ENCODE results near the gene SMTNL1. TPM values are rescaled to one million over a fixed set of nuclear protein-coding genes. Genes with fewer than 3 reads are reported as not detected.

Gene SMTNL1
- polyA plus RNA-seq, 4 donors = 0.21 to 0.63 (median 0.38) TPM

DNA sequence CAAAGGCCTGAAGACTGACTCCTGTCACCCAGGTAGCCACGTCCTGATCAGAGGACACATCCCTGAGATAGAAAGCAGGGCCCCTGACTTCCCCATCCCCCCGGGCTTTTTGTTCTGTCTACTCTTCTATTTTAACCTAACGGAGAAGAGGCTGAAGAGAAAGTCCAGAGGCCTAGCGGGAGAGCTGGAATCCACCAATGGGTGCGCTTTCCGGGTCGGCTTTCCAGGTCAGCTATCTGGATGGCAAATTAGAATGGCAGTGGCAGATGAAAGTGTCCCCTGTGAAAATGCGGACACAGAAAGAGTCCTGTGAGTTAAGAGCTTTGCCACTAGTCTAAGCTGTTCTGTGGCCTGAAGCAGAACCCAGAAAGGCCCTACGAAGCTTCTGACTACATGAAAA is 46.9 kb downstream of the SMTNL1 start:
- DNase-seq (ENCODE audit: low read depth in 4 of 4, low spot score in 3 of 4) = no peak

- no peak for DNase-seq (ENCODE audit: low read depth in 4 of 4, low spot score in 3 of 4)
Observed at GRCh38 chr11:57585301-57585700, 47.9 kb downstream of the SMTNL1 start.

- DNase-seq (ENCODE audit: low read depth in 4 of 4, low spot score in 3 of 4) = no peak
Observed at GRCh38 chr11:57586711-57587245, 49.4 kb downstream of the SMTNL1 start.

DNA sequence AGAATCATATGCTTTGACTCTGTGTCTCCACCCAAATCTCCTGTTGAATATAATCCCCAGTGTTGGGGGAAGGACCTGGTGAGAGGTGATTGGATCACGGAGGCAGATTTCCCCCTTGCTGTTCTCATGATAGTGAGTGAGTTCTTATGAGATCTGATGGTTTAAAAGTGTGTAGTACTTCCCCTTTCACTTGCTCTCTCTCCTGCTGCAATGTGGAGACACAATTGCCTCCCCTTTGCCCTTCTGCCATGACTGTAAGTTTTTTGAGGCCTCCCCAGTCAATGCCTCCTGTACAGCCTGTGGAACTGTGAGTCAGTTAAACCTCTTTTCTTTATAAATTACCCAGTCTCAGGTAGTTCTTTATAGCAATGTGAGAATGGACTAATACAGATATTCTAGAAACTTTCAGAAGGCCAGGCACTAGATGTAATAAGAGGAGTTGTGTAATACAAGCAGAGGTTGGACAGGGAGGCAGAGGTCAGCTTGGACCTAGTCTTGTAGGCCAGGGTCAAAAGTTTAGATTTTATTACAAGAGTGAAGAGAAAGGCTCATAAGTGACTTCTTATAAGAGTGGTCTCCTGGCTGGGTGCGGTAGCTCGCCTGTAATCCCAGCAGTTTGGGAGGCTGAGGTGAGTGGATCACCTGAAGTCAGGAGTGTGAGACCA is 50.8 kb downstream of the SMTNL1 start:
- DNase-seq (ENCODE audit: low read depth in 4 of 4, low spot score in 3 of 4) = no peak

DNA sequence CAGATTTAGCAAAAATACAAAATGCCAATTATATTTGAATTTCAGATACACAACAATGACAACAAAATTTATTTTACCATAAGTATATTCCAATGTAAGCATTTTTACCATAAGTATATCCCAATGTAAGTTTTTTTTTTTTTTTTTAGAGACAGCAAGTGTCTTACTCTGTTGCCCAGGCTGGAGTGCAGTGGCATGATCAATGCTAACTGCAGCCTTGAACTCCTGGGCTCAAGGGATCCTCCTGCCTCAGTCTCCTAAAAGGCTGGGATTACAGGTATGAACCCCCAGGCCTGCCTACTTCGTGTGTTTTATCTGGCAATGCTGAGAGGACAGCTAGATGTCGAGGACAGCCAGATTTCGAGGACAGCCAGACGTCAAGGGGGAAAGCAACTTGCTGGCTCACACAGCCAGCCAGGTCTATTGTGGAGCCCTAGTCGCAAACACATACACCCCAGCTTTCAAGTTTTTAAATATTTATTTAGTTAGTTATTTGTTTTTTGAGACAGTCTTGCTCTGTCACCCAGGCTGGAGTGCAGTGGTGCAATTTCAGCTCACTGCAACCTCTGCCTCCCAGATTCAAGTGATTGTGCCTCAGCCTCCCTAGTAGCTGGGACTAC is 59.0 kb downstream of the SMTNL1 start:
- DNase-seq (ENCODE audit: low read depth in 4 of 4, low spot score in 3 of 4) = no peak

- peak in 2 of 4 donors; percentile 29 to 31 for DNase-seq (ENCODE audit: low read depth in 4 of 4, low spot score in 3 of 4)
Observed at GRCh38 chr11:57597461-57597915, 60.1 kb downstream of the SMTNL1 start, which contains the start of gene SERPING1. SERPING1 (plus strand) TSS chr11:57597685; CDS start chr11:57598271, 586 bp downstream.

DNA sequence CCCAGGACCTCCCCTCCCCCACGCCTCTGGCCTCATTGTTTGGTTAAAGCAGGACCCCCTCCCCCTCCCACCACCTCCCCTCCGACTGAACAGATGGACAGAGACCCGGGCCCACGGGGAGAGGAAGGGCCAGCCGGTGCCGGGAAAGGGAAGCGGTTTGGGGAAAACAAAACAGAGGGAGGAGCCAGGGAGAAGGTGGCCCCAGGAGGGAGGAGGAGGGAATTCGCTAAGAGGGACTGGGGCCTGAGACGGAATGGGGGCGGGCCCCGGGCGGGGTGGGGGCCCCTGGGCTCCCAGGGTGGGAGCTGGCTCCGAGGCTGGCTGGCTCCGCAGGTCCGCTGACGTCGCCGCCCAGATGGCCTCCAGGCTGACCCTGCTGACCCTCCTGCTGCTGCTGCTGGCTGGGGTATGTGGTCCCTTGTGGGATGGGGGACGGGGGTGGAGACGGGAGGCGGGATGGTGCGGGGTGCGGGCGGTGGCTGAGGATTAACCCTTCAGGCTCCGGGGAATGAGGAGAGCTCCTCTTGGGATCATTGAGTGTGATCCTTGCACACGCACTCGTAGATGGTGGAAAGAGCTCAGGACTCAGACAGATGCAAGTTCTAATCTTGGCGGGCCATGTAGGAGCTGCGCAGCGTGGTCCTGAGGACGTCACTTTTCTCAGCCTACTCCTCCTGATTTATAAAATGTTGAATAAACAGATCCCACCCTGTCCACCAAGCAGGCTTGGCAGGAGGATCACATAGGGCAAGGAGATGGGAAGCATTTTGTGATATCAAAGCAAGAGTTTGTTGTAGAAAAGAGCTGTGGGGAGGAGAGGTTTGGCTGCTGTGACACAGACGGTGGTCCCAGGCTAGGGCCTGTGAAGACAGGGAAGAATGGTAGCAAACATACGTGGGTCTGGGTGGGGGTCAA is 60.8 kb downstream of the SMTNL1 start:
- DNase-seq (ENCODE audit: low read depth in 4 of 4, low spot score in 3 of 4) = peak; percentile 54 to 71 (median 67)

- DNase-seq (ENCODE audit: low read depth in 4 of 4, low spot score in 3 of 4) = peak in 1 of 4 donors; percentile 19
Observed at GRCh38 chr11:57598831-57599155, 61.4 kb downstream of the SMTNL1 start.

DNA sequence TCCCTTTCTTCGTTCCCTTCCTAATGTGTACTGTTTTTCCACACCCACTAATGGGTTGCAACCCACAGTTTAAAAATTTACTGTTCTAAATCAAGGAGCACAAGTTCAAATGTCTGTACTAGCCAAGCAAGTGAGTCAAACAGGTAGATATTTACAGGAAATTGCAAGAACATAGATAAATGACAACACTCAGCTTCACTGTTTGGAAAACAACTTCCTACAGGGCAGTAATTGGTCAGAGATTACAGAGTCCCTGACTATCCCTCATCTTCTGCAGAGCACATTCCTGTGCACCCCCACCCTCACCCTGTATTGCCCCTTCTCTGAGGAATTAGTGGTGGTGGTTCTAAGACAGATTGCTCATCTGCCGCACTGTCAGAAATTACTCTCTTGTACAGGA is 62.0 kb downstream of the SMTNL1 start:
- no peak for DNase-seq (ENCODE audit: low read depth in 4 of 4, low spot score in 3 of 4)

Other genes starting within 250 kb of the SMTNL1 start
- 10 to 100 TPM; 64.2 to 77.6 (median 72.4) TPM for gene TNKS1BP1, start 212.6 kb upstream of the SMTNL1 start, polyA plus RNA-seq (ENCODE audit: insufficient read length in 4 of 4)
- 100 to 1,000 TPM; 116 to 210 (median 176) TPM for gene SSRP1, start 201.7 kb upstream of the SMTNL1 start, polyA plus RNA-seq (ENCODE audit: insufficient read length in 4 of 4)
- gene P2RX3, start 199.2 kb upstream of the SMTNL1 start, polyA plus RNA-seq (ENCODE audit: insufficient read length in 4 of 4) = 10 to 100 TPM in 1 of 4 donors, 1 to 10 TPM in 2, under 1 TPM in 1; 0.40 to 14.4 (median 1.6) TPM
- gene PRG3, start 156.4 kb upstream of the SMTNL1 start, polyA plus RNA-seq (ENCODE audit: insufficient read length in 4 of 4) = 1 to 10 TPM in 1 of 4 donors, under 1 TPM in 3; 0.19 to 1.2 (median 0.45) TPM
- 1 to 10 TPM in 1 of 4 donors, under 1 TPM in 3; 0.20 to 2.2 (median 0.78) TPM for gene PRG2, start 146.9 kb upstream of the SMTNL1 start, polyA plus RNA-seq (ENCODE audit: insufficient read length in 4 of 4)
- gene SLC43A3, start 110.5 kb upstream of the SMTNL1 start, polyA plus RNA-seq (ENCODE audit: insufficient read length in 4 of 4) = 10 to 100 TPM; 24.1 to 29.1 (median 26.2) TPM
- 1 to 10 TPM in 3 of 4 donors, under 1 TPM in 1; 1.00 to 3.6 (median 2.2) TPM for gene RTN4RL2, start 77.1 kb upstream of the SMTNL1 start, polyA plus RNA-seq (ENCODE audit: insufficient read length in 4 of 4)
- 1 to 10 TPM; 4.9 to 9.7 (median 6.5) TPM for gene SLC43A1, start 21.9 kb upstream of the SMTNL1 start, polyA plus RNA-seq (ENCODE audit: insufficient read length in 4 of 4)
- 10 to 100 TPM; 42.2 to 52.6 (median 46.8) TPM for gene TIMM10, start 6.8 kb upstream of the SMTNL1 start, polyA plus RNA-seq (ENCODE audit: insufficient read length in 4 of 4)
- gene UBE2L6, start 30.1 kb downstream of the SMTNL1 start, polyA plus RNA-seq (ENCODE audit: insufficient read length in 4 of 4) = 10 to 100 TPM; 36.5 to 46.7 (median 42.3) TPM
- gene SERPING1, start 60.1 kb downstream of the SMTNL1 start, polyA plus RNA-seq (ENCODE audit: insufficient read length in 4 of 4) = 100 to 1,000 TPM; 139 to 440 (median 176) TPM
- 1 to 10 TPM; 1.5 to 4.4 (median 3.3) TPM for gene YPEL4, start 112.3 kb downstream of the SMTNL1 start, polyA plus RNA-seq (ENCODE audit: insufficient read length in 4 of 4)
- 10 to 100 TPM; 12.0 to 17.2 (median 16.5) TPM for gene CLP1, start 120.2 kb downstream of the SMTNL1 start, polyA plus RNA-seq (ENCODE audit: insufficient read length in 4 of 4)
- gene ZDHHC5, start 130.5 kb downstream of the SMTNL1 start, polyA plus RNA-seq (ENCODE audit: insufficient read length in 4 of 4) = 10 to 100 TPM; 38.9 to 55.7 (median 50.5) TPM
- gene MED19, start 174.6 kb downstream of the SMTNL1 start, polyA plus RNA-seq (ENCODE audit: insufficient read length in 4 of 4) = 10 to 100 TPM; 15.0 to 24.4 (median 18.5) TPM
- 100 to 1,000 TPM in 3 of 4 donors, 10 to 100 TPM in 1; 81.6 to 126 (median 117) TPM for gene TMX2, start 175.0 kb downstream of the SMTNL1 start, polyA plus RNA-seq (ENCODE audit: insufficient read length in 4 of 4)
- 100 to 1,000 TPM in 2 of 4 donors, 10 to 100 TPM in 2; 88.2 to 142 (median 99.1) TPM for gene SELENOH, start 203.9 kb downstream of the SMTNL1 start, polyA plus RNA-seq (ENCODE audit: insufficient read length in 4 of 4)
- under 1 TPM; 0.06 to 0.18 (median 0.13) TPM for gene BTBD18, start 214.2 kb downstream of the SMTNL1 start, polyA plus RNA-seq (ENCODE audit: insufficient read length in 4 of 4)
- 100 to 1,000 TPM; 144 to 230 (median 216) TPM for gene CTNND1, start 224.2 kb downstream of the SMTNL1 start, polyA plus RNA-seq (ENCODE audit: insufficient read length in 4 of 4)